K562 (cell line): ENCODE measurements around the gene BCL2L13. TPM values are rescaled to one million over a fixed set of nuclear protein-coding genes. Genes with fewer than 3 reads are reported as not detected.

Experiments used
- ATAC-seq: fragments of 200-7000 bp; cut with Tn5 transposase; 3 replicates; pipeline ENCODE4 v1.9.1; 2020; ENCODE audit warnings: moderate library complexity
- BruUV-seq: library from RNA; stranded (reverse); fragments of 400-500 nt; replicated peaks from 2 replicates; lab custom pipeline; 2021; lab: Mats Ljungman, UMichigan
- CTCF ChIA-PET: fragments of 300-600 bp; formaldehyde crosslinking; extraction: SDS; loops from one replicate; lab custom pipeline; 2021; ENCODE audit warnings: low intra/inter-chr PET ratio; lab: Yijun Ruan, JAX
- POLR2A ChIA-PET: fragments of 300-600, 350-650 bp; sonication (Branson Sonifier 250); formaldehyde crosslinking; extraction: SDS; loops from one replicate; lab custom pipeline; 2021; ENCODE audit warnings: antibody characterized with exemption, inconsistent platforms; lab: Yijun Ruan, JAX
- DNase-seq, 4 experiments: peaks; one replicate each; pipeline versions ENCODE4 v3.0.0 to v3.0.0-alpha.2; 2011 to 2018; ENCODE audit warnings: low spot score in 3 of 4, mixed read lengths in 3 of 4; ENCODE audit errors: extremely low read depth in 1 of 4
- FAIRE-seq: peaks from 2 replicates; lab custom pipeline; 2011; peaks lifted over from hg19 to GRCh38; lab: Jason Lieb, UNC
- H2AFZ ChIP-seq: 2 replicates; pipeline ENCODE4 v1.6.0; 2011; ENCODE audit warnings: low read depth, low read length, control low read depth, inconsistent platforms
- H3K27ac ChIP-seq: fragments of 200-600 bp; 3 replicates; pipeline ENCODE4 v1.8.0; 2011; ENCODE audit warnings: low read depth, mild to moderate bottlenecking, control low read depth, inconsistent platforms, low read length, moderate library complexity, mixed read lengths; ENCODE audit errors: extremely low read depth
- H3K27me3 ChIP-seq, 2 experiments: fragments of 300-600 bp in 1 of 2; 2 replicates in 1 of 2; 3 replicates in 1 of 2; pipeline versions ENCODE4 v1.6.0 to v1.8.0; 2011; ENCODE audit warnings: inconsistent platforms in 2 of 2, low read length in 2 of 2, mild to moderate bottlenecking in 1 of 2, mixed read lengths in 1 of 2, moderate library complexity in 1 of 2; ENCODE audit not compliant: control insufficient read depth in 2 of 2, insufficient read depth in 2 of 2
- H3K36me3 ChIP-seq: fragments of 300-600 bp; 3 replicates; pipeline ENCODE4 v1.8.0; 2011; ENCODE audit warnings: mild to moderate bottlenecking, low read length, inconsistent platforms; ENCODE audit not compliant: control insufficient read depth, insufficient read depth
- H3K4me1 ChIP-seq, 2 experiments: fragments of 200-600 bp in 1 of 2; replicated peaks in 1 of 2; 2 replicates in 1 of 2; 3 replicates in 1 of 2; pipeline versions ENCODE4 v1.5.1 to v1.8.0; 2011; ENCODE audit warnings: inconsistent platforms in 2 of 2, low read length in 2 of 2, mild to moderate bottlenecking in 1 of 2, mixed read lengths in 1 of 2, moderate library complexity in 1 of 2; ENCODE audit not compliant: control insufficient read depth in 2 of 2, insufficient read depth in 2 of 2
- H3K4me2 ChIP-seq: 2 replicates; pipeline ENCODE4 v1.6.1; 2011; ENCODE audit warnings: low read length, control low read depth, inconsistent platforms, mixed read lengths; ENCODE audit not compliant: insufficient read depth
- H3K4me3 ChIP-seq: fragments of 200-600 bp; sonication (generic), shearing (Covaris generic); 2 replicates; pipeline ENCODE4 v1.5.1; 2016; ENCODE audit warnings: control low read depth, inconsistent platforms
- H3K79me2 ChIP-seq: fragments of 200-600 bp; 3 replicates; pipeline ENCODE4 v1.8.0; 2011; ENCODE audit warnings: low read length, inconsistent platforms; ENCODE audit not compliant: control insufficient read depth, insufficient read depth
- H3K9ac ChIP-seq, 2 experiments: 2 replicates each; pipeline versions ENCODE4 v1.6.0 to v1.6.1; 2011; ENCODE audit warnings: low read depth in 2 of 2, low read length in 2 of 2, control low read depth in 1 of 2, inconsistent platforms in 1 of 2, mild to moderate bottlenecking in 1 of 2, mixed read lengths in 1 of 2; ENCODE audit not compliant: insufficient read depth in 1 of 2
- H3K9me1 ChIP-seq: one replicate; pipeline ENCODE4 v1.6.0; 2011; ENCODE audit warnings: inconsistent platforms, mild to moderate bottlenecking, low read length, moderate library complexity; ENCODE audit not compliant: control insufficient read depth, insufficient read depth
- H3K9me3 ChIP-seq: replicated peaks from 2 replicates; pipeline ENCODE4 v1.5.1; 2011; ENCODE audit warnings: low read depth, low read length, inconsistent platforms; ENCODE audit not compliant: control insufficient read depth, insufficient read depth
- H4K20me1 ChIP-seq: replicated peaks from 2 replicates; pipeline ENCODE4 v1.6.1; 2011; ENCODE audit warnings: low read length, inconsistent platforms, mixed read lengths; ENCODE audit not compliant: control insufficient read depth, insufficient read depth
- ARID2 ChIP-seq: fragments of 450-650 bp; IDR thresholded peaks from 2 replicates; pipeline ENCODE4 v1.6.1; 2017; ENCODE audit warnings: antibody characterized with exemption, mild to moderate bottlenecking
- BHLHE40 ChIP-seq: IDR thresholded peaks from 2 replicates; pipeline ENCODE4 v1.6.1; 2011; ENCODE audit warnings: low read length, improper control_type of control experiment
- CTBP1 ChIP-seq: fragments of 450-650 bp; IDR thresholded peaks from 2 replicates; pipeline ENCODE4 v1.6.1; 2016; ENCODE audit warnings: borderline replicate concordance
- CTCF ChIP-seq, 3 experiments: IDR thresholded peaks in 2 of 3; conservative IDR thresholded peaks in 1 of 3; 2 replicates each; pipeline ENCODE4 v1.5.1; 2011 to 2012; ENCODE audit warnings: low read length in 3 of 3, mild to moderate bottlenecking in 3 of 3, control low read depth in 2 of 3, improper control_type of control experiment in 1 of 3, inconsistent platforms in 1 of 3, low read depth in 1 of 3, mixed read lengths in 1 of 3, moderate library complexity in 1 of 3; ENCODE audit not compliant: insufficient read depth in 2 of 3
- CTCFL ChIP-seq: IDR thresholded peaks from 2 replicates; pipeline ENCODE4 v1.6.1; 2011; ENCODE audit warnings: borderline replicate concordance, low read depth, mild to moderate bottlenecking, moderate library complexity, low read length; ENCODE audit not compliant: insufficient read depth, poor library complexity, severe bottlenecking
- DACH1 ChIP-seq: fragments of 450-650 bp; IDR thresholded peaks from 2 replicates; pipeline ENCODE4 v1.6.1; 2018; ENCODE audit not compliant: partially characterized antibody
- HCFC1 ChIP-seq: IDR thresholded peaks from 2 replicates; pipeline ENCODE4 v1.6.1; 2012; ENCODE audit warnings: low read depth, low read length, improper control_type of control experiment
- HDGF ChIP-seq: fragments of 450-650 bp; IDR thresholded peaks from 2 replicates; pipeline ENCODE4 v1.6.1; 2016
- JUN ChIP-seq, 2 experiments: sonication (generic) in 1 of 2; formaldehyde crosslinking in 1 of 2; IDR thresholded peaks; 2 replicates each; pipeline versions ENCODE4 v1.6.1 to v1.8.0; 2012 to 2022; ENCODE audit warnings: borderline replicate concordance in 2 of 2, mild to moderate bottlenecking in 2 of 2, improper control_type of control experiment in 1 of 2, low read depth in 1 of 2, low read length in 1 of 2, missing genetic modification reagents in 1 of 2
- JUND ChIP-seq, 2 experiments: IDR thresholded peaks; 2 replicates in 1 of 2; 3 replicates in 1 of 2; pipeline ENCODE4 v1.6.1; 2011; ENCODE audit warnings: borderline replicate concordance in 2 of 2, low read depth in 2 of 2, low read length in 2 of 2, improper control_type of control experiment in 1 of 2, missing biosample characterization in 1 of 2, missing genetic modification characterization in 1 of 2, missing genetic modification reagents in 1 of 2
- RAD21 ChIP-seq, 2 experiments: fragments of 250-450 bp in 1 of 2; fragments of 450-650 bp in 1 of 2; sonication (Bioruptor Pico) in 1 of 2; formaldehyde crosslinking in 1 of 2; IDR thresholded peaks in 1 of 2; conservative IDR thresholded peaks in 1 of 2; 2 replicates each; pipeline versions ENCODE4 v1.4.0 to v1.8.0; 2020 to 2022; ENCODE audit warnings: mild to moderate bottlenecking in 2 of 2, moderate library complexity in 1 of 2
- RB1 ChIP-seq: fragments of 450-650 bp; IDR thresholded peaks from 2 replicates; pipeline ENCODE4 v1.6.1; 2017; ENCODE audit warnings: low read depth, mild to moderate bottlenecking
- RCOR1 ChIP-seq, 2 experiments: IDR thresholded peaks; 2 replicates each; pipeline ENCODE4 v1.6.1; 2012; ENCODE audit warnings: low read depth in 2 of 2, low read length in 2 of 2, borderline replicate concordance in 1 of 2, improper control_type of control experiment in 1 of 2
- SMARCA5 ChIP-seq: fragments of 450-650 bp; IDR thresholded peaks from 2 replicates; pipeline ENCODE4 v1.6.1; 2016
- SMC3 ChIP-seq: conservative IDR thresholded peaks from 2 replicates; pipeline ENCODE4 v1.6.1; 2011; ENCODE audit warnings: low read depth, low read length, improper control_type of control experiment; ENCODE audit not compliant: insufficient read depth
- XRCC5 ChIP-seq: fragments of 200-400 bp; formaldehyde crosslinking; IDR thresholded peaks from 2 replicates; pipeline ENCODE4 v1.6.1; 2017; ENCODE audit warnings: low read depth, mild to moderate bottlenecking, low read length
- ZNF239 ChIP-seq: fragments of 250-450 bp; sonication (Bioruptor Pico); IDR thresholded peaks from 2 replicates; pipeline ENCODE4 v1.4.0; 2020; ENCODE audit warnings: mild to moderate bottlenecking
- WGBS: fragments of 100-300 bp; shearing (Covaris generic); methylation state at CpG from one replicate; pipeline ENCODE4 v1.1.6; 2016; ENCODE audit warnings: low coverage, mixed read lengths; ENCODE audit not compliant: insufficient coverage; ENCODE audit errors: missing lambda C conversion rate; 5-methylcytosine and 5-hydroxymethylcytosine counted together
- in situ Hi-C: fragments of 300-500 bp; cut with MboI; formaldehyde crosslinking; loops from 4 replicates; pipeline ENCODE4 v1.15.0; 2018; ENCODE audit warnings: inconsistent platforms, mixed read lengths
- intact Hi-C: fragments of 100-400 bp; cut with micrococcal nuclease; formaldehyde crosslinking; loops from 2 replicates; pipeline ENCODE4 v1.14.2; 2022
- polyA plus RNA-seq, 8 experiments: library from polyadenylated mRNA; depleted of rRNA in 4 of 8; stranded (reverse) in 5 of 8; unstranded in 3 of 8; fragments of >200 nt; fragmentation: Nextera tagmentation in 2 of 8; fragmentation: Illumina TruSeq in 1 of 8; extraction: Ambion mirVana in 2 of 8; extraction: Trizol in 1 of 8; gene quantifications; 2 replicates each; pipeline versions ENCODE4 v1.2.1 to v1.2.3, GENCODE V29; 2011 to 2014; ENCODE audit warnings: inconsistent platforms in 1 of 8, missing spikeins in 1 of 8
- total RNA-seq, 7 experiments: library from RNA; depleted of rRNA in 6 of 7; stranded (reverse); fragments of >200 nt in 6 of 7; fragmentation: Illumina TruSeq in 2 of 7; extraction: Trizol in 2 of 7; gene quantifications; 2 replicates each; pipeline versions ENCODE4 v1.2.1 to v1.2.3, GENCODE V29; 2011 to 2021; ENCODE audit warnings: low replicate concordance in 1 of 7

Gene BCL2L13
- total and polyA plus RNA-seq, 9 of the 15 experiments (the other 6 are each of a cell fraction or from before 2014, with no cell fraction given): 41.5 to 63.4 (median 56.5) TPM

- peaks cover 41% of the 10 kb centered on the region; the same call in 2 of the 3 replicates for H3K36me3 ChIP-seq
- peak; percentile 89 to 94 (median 92) for DNase-seq
- peak overlapping the region in 1 of 2 experiments; percentile 15; a peak in 1 of 4 replicates for H3K9ac ChIP-seq
- FAIRE-seq: peak; percentile 91
- H3K9me1 ChIP-seq: peaks cover 9% of the 10 kb centered on the region
- H3K4me3 ChIP-seq: no peak overlapping the region
- no peak overlapping the region for H2AFZ ChIP-seq
- no peak overlapping the region for H3K27ac ChIP-seq
- peaks cover 0 to 18% of the 10 kb centered on the region in 2 experiments; a peak in 2 of 5 replicates for H3K4me1 ChIP-seq
- no peaks in the 10 kb centered on the region for H3K27me3 ChIP-seq
- CTCF ChIA-PET: interaction anchor here (1.3 to 3.0 kb wide), 2 partner anchors 43 to 333 kb away, joined by 8 to 23 read pairs; no protein-coding TSS in a partner anchor
- 50% methylated on average over 9 of the region's 9 CpGs for WGBS
- no peaks in the 10 kb centered on the region for H3K9me3 ChIP-seq
- intact Hi-C loops: loop anchor here (1.0 to 10.0 kb wide), 5 partner anchors 44 to 334 kb away; no protein-coding TSS in a partner anchor
- H3K4me2 ChIP-seq: no peak overlapping the region
- H3K79me2 ChIP-seq: peaks cover 2% of the 10 kb centered on the region; the same call in 1 of the 3 replicates
- in situ Hi-C loops: loop anchor here (5.0 kb wide), 1 partner anchor 325 kb away; no protein-coding TSS in a partner anchor
- no TSS peak for BruUV-seq
- H4K20me1 ChIP-seq: peaks cover 8% of the 10 kb centered on the region; the same call in 1 of the 2 replicates
- peak; percentile 98 for ATAC-seq
- POLR2A ChIA-PET: interaction anchor here (0.5 to 1.4 kb wide), 3 partner anchors 31 to 104 kb away, joined by 3 to 6 read pairs (median 5); partner anchors contain the start of gene BCL2L13
- TF ChIP-seq CTCFL (peak; percentile 75), RB1 (peak; percentile 73), ARID2 (0 out of 2 replicates have a peak, but pooled peaks have one; percentile 70), DACH1 (peak; percentile 62), RCOR1 (IDR thresholded peaks at IDR 0.05; ENCODE audit: borderline replicate concordance in 1 of 2, low read depth in 2 of 2, low read length in 2 of 2) (peak in 1 of 2 experiments; percentile 5; a peak in 1 of 4 replicates), ZNF239 (no peak), SMC3 (peak; percentile 93), RAD21 (CRISPR knock-in tag; conservative IDR thresholded peaks at IDR 0.05 in 1 of 2, IDR thresholded peaks at IDR 0.05 in 1 of 2) (peak; percentile 74 to 93), CTBP1 (peak; percentile 16; the same call in 1 of the 2 replicates), HCFC1 (peak; percentile 28; the same call in 1 of the 2 replicates), XRCC5 (0 out of 2 replicates have a peak, but pooled peaks have one; percentile 51), SMARCA5 (no peak), BHLHE40 (peak; percentile 39; the same call in 1 of the 2 replicates), JUND (IDR thresholded peaks at IDR 0.05; ENCODE audit: borderline replicate concordance, low read depth, low read length) (peak; percentile 43; the same call in 1 of the 2 replicates), JUND (tag; IDR thresholded peaks at IDR 0.05; ENCODE audit: borderline replicate concordance, low read depth, low read length) (no peak; the same call in 2 of the 3 replicates), JUN (IDR thresholded peaks at IDR 0.05; ENCODE audit: borderline replicate concordance, low read depth, low read length) (0 out of 2 replicates have a peak, but pooled peaks have one; percentile 19), JUN (CRISPR knock-in tag; IDR thresholded peaks at IDR 0.05; ENCODE audit: borderline replicate concordance) (no peak), HDGF (0 out of 2 replicates have a peak, but pooled peaks have one; percentile 16), CTCF (IDR thresholded peaks at IDR 0.05 in 2 of 3, conservative IDR thresholded peaks at IDR 0.05 in 1 of 3; ENCODE audit: insufficient read depth in 2 of 3, low read depth in 1 of 3, low read length in 3 of 3) (peak; percentile 89 to 95 (median 93))
These were observed 104.0 kb downstream of the BCL2L13 start for GRCh38 chr22:17742527-17742902.
